ENCODE data around the gene IP6K3. TPM values are rescaled to one million over a fixed set of nuclear protein-coding genes. Genes with fewer than 3 reads are reported as not detected.

IP6K3 gene
- total RNA-seq, 4 donors from 2014 or later: 0.88 to 5.8 (median 1.6) TPM

DNA sequence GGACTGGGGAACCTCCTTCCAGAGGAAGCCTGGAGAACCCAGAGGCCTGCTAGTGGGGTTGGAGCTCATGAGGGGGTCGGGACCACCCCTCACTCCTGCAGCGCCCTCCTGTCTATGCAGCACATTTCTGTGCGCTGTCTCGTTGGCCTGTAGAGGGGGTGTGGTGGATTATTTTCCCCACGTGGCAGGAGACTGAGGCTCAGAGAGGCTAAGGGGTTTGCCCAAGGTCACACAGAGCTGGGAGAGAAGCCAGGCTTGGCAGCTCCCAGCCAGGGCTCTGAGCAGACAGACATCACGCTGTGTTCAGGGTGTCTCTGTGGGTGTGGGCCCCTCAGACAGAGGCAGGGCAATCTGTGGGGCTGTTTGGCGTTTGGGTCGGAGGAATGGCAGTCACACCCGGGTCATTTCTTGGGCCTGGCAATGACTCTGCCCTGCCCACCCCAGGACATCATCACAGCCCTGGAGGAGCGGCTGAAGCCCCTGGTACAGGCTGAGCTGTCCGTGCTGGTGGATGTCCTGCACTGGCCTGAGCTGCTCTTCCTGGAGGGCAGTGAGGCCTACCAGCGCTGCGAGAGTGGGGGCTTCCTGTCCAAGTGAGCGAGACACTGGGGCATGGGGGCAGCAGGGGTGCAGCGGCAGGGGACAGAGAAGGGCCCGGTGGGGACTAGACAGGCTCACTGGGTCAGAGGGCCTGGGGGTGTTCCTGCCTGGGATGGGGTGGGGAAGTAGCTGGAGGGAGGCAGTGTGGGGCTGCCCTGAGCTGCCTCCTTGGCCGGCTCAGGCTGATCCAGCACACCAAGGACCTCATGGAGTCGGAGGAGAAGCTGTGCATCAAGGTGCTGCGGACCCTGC, 62.9 kb downstream of the IP6K3 start:
- Histone ChIP-seq H3K36me3 (peaks cover 0 to 97% (median 0%) of the 10 kb centered on the region in 3 donors), H3K4me3 (no peak overlapping the region), H3K4me1 (no peaks in the 10 kb centered on the region), H3K27ac (no peak overlapping the region), H3K9me3 (no peaks in the 10 kb centered on the region), H3K27me3 (no peaks in the 10 kb centered on the region)
- TF ChIP-seq, protein P1, sequence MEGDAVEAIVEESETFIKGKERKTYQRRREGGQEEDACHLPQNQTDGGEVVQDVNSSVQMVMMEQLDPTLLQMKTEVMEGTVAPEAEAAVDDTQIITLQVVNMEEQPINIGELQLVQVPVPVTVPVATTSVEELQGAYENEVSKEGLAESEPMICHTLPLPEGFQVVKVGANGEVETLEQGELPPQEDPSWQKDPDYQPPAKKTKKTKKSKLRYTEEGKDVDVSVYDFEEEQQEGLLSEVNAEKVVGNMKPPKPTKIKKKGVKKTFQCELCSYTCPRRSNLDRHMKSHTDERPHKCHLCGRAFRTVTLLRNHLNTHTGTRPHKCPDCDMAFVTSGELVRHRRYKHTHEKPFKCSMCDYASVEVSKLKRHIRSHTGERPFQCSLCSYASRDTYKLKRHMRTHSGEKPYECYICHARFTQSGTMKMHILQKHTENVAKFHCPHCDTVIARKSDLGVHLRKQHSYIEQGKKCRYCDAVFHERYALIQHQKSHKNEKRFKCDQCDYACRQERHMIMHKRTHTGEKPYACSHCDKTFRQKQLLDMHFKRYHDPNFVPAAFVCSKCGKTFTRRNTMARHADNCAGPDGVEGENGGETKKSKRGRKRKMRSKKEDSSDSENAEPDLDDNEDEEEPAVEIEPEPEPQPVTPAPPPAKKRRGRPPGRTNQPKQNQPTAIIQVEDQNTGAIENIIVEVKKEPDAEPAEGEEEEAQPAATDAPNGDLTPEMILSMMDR (IDR thresholded peaks at IDR 0.05): no peak
- TF ChIP-seq POLR2A (IDR thresholded peaks at IDR 0.05): no peak
- DNase-seq: no peak

DNA sequence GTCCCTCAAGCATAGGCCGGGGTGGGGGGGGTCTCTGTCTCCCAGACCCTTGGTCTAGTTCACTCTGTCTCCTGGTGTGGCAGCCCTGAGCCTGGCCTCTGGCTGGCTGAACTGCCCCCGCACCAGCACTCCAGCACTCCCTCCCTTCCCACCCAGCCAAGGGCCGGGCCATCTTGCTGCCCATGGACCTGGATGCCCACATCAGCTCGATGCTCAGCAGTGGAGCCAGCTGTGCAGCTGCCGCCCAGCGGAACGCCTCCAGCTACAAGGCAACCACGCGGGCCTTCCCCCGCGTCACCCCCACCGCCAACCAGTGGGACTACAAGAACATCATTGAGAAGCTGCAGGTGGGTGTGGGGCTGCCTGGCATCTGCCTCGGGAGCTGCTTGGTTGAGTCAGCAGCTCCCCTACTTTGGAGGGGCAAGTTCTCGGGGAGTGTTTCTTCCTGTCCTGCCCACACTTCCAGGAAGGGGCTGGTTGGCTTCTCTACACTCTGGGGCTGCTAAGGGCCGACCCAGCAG, 63.6 kb downstream of the IP6K3 start:
- no peak overlapping the region for H3K4me3 ChIP-seq
- TF ChIP-seq POLR2A (IDR thresholded peaks at IDR 0.05): no peak
- TF ChIP-seq, protein P1 (IDR thresholded peaks at IDR 0.05): no peak
- H3K9me3 ChIP-seq: no peaks in the 10 kb centered on the region
- no peak for DNase-seq
- H3K27me3 ChIP-seq: no peaks in the 10 kb centered on the region
- peaks cover 0 to 97% (median 0%) of the 10 kb centered on the region in 3 donors for H3K36me3 ChIP-seq
- H3K4me1 ChIP-seq: no peaks in the 10 kb centered on the region
- no peak overlapping the region for H3K27ac ChIP-seq

DNA sequence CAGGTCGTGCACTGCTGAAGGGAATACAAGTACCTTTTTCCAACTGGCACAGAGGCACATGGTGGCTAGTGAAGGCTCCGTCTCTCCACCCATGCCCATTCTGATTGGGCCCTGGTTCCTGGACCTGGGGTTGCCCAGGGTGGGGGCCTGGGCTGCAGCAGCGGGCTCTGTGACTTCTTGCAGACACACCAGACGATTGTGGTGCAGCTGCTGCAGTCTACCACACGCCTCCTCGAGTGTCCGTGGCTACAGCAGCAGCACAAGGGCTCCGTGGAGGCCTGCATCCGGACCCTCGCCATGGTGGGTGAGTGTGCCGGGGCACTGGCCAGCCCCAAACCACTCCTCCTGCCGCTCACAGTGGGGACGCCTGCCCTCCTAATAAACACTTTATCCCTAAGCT, 64.4 kb downstream of the IP6K3 start:
- no peak for TF ChIP-seq POLR2A (IDR thresholded peaks at IDR 0.05)
- Histone ChIP-seq H3K4me3 (no peak overlapping the region), H3K9me3 (no peaks in the 10 kb centered on the region), H3K4me1 (no peaks in the 10 kb centered on the region), H3K27me3 (no peaks in the 10 kb centered on the region), H3K27ac (no peak overlapping the region), H3K36me3 (peaks cover 0 to 97% (median 0%) of the 10 kb centered on the region in 3 donors)
- DNase-seq: no peak

DNA sequence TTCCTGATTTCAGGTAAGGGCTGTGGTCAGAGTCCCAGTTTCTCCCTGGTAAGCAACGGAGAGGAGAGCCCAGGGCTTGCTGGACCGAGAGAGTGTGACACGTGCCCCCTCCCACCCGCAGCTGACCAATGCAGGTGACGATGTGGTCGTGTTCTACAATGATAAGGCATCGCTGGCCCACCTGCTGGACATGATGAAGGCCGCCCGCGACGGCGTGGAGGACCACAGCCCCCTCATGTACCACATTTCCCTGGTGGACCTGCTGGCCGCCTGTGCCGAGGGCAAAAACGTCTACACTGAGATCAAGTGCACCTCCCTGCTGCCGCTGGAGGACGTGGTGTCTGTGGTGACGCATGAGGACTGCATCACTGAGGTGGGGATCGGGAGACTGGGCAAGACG, 66.9 kb downstream of the IP6K3 start:
- Histone ChIP-seq H3K36me3 (peaks cover 0 to 97% (median 0%) of the 10 kb centered on the region in 3 donors), H3K4me1 (no peaks in the 10 kb centered on the region), H3K4me3 (no peak overlapping the region), H3K9me3 (no peaks in the 10 kb centered on the region), H3K27ac (no peak overlapping the region), H3K27me3 (no peaks in the 10 kb centered on the region)
- no peak for DNase-seq
- no peak for TF ChIP-seq POLR2A (IDR thresholded peaks at IDR 0.05)
- TF ChIP-seq, protein P1 (IDR thresholded peaks at IDR 0.05): no peak

DNA sequence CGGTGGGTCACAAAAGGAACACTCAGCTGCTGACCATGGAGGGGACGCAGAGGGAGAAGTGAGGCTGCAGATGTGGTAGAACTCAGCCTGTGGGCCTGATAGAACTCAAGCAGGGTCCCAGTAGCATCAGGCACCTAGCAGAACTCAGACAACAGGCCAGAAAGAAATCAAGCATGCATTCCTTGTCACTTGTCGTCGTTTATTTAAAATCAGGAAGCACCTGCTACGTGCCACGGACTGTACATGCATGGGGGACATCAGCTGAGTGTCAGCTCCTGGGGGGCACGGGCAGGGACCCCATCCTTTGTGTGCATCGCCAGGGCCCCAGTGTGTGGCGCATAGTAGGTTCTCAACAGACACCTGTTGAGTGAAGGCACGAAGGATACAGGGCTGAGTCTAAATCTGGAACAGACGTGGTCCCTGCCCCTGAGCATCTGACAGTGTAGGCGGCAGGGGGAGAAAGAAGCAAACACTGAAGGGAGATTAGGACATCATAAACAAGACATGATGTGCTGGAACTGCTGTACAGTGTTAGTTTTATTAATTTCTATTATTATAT, 67.7 kb downstream of the IP6K3 start:
- Histone ChIP-seq H3K9me3 (no peaks in the 10 kb centered on the region), H3K27ac (no peak overlapping the region), H3K4me3 (no peak overlapping the region), H3K36me3 (peaks cover 0 to 97% (median 0%) of the 10 kb centered on the region in 3 donors), H3K4me1 (no peaks in the 10 kb centered on the region), H3K27me3 (no peaks in the 10 kb centered on the region)
- no peak for DNase-seq
- TF ChIP-seq POLR2A (IDR thresholded peaks at IDR 0.05): no peak
- TF ChIP-seq, protein P1 (IDR thresholded peaks at IDR 0.05): no peak
